Cardiac fibroblast (primary cell): ENCODE results near the gene CDK5RAP1.

Experiments used
- DNase-seq, 2 donors: peaks; one replicate each; pipeline versions ENCODE4 v3.0.0 to v3.0.0-alpha.2; 2010; ENCODE audit warnings: low read depth in 2 of 2
- H3K4me3 ChIP-seq, 2 donors: replicated peaks in 1 of 2; 1 replicate in 1 of 2; 2 replicates in 1 of 2; pipeline ENCODE4 v1.5.1; 2011; ENCODE audit warnings: low read depth in 2 of 2, low read length in 2 of 2, mild to moderate bottlenecking in 2 of 2, moderate library complexity in 1 of 2
- CTCF ChIP-seq: IDR thresholded peaks from one replicate; pipeline ENCODE4 v1.5.1; 2011; ENCODE audit warnings: low read depth, mild to moderate bottlenecking, low read length, inconsistent platforms

CDK5RAP1 gene

GRCh38 chr20:33336375-33336774 lies 64.9 kb downstream of the CDK5RAP1 start:
- H3K4me3 ChIP-seq, result no peak overlapping the region
- no peak for TF ChIP-seq CTCF
- DNase-seq, result no peak

- no peak for DNase-seq
- H3K4me3 ChIP-seq, result no peak overlapping the region
- no peak for TF ChIP-seq CTCF
These were observed 67.2 kb downstream of the CDK5RAP1 start for GRCh38 chr20:33334111-33334510.

GRCh38 chr20:33333616-33334015 lies 67.7 kb downstream of the CDK5RAP1 start:
- H3K4me3 ChIP-seq, result no peak overlapping the region
- DNase-seq, result no peak
- no peak for TF ChIP-seq CTCF

- no peak overlapping the region for H3K4me3 ChIP-seq
- no peak for DNase-seq
- TF ChIP-seq CTCF, result no peak
These were observed 68.3 kb downstream of the CDK5RAP1 start for GRCh38 chr20:33332905-33333456.

- H3K4me3 ChIP-seq, result no peak overlapping the region
- no peak for TF ChIP-seq CTCF
- DNase-seq, result no peak
These were observed 72.9 kb downstream of the CDK5RAP1 start for GRCh38 chr20:33328157-33329137.

GRCh38 chr20:33325350-33325749 lies 76.0 kb downstream of the CDK5RAP1 start:
- no peak overlapping the region for H3K4me3 ChIP-seq
- DNase-seq, result no peak
- no peak for TF ChIP-seq CTCF
